ENCODE measurements around the gene RALGPS1.
A peak's percentile ranks its signal among the peaks of the same experiment; 100 is the strongest.

DNA sequence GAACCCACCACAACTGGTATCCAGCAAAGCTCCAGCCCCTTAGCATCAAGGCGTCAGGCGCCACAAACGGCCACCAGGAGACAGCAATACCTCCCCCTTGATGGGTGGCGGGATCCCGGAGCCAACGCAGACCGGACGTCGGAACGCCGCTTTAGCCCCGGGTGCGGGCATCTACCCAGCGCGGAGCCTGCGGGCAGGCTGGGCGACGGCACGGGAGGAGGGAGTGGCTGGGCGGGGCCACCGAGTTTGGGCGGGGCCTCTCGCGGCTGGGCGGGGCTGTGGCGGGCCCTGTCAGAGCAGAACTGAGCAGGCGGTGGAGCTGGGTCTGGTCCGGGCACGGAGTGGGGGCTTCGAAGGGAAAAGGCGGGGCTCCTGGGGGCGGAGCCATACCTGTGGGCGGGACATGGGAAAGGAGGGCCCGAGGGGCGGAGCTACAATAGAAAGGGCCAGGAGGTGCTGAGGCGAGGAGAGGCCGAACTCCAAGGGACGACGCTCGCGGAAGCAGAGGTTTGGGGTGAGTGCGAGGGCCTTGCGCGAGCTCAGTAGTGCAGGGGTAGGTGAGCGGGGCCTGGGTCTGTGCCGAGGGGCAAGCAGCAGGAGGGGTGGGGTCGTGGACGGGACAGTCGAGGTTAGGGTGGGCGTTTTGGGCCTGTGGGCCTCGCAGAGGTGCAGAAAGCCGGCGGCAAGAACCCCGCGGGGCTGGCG, 309.7 kb downstream of the RALGPS1 start:
- TF ChIP-seq, protein P1, sequence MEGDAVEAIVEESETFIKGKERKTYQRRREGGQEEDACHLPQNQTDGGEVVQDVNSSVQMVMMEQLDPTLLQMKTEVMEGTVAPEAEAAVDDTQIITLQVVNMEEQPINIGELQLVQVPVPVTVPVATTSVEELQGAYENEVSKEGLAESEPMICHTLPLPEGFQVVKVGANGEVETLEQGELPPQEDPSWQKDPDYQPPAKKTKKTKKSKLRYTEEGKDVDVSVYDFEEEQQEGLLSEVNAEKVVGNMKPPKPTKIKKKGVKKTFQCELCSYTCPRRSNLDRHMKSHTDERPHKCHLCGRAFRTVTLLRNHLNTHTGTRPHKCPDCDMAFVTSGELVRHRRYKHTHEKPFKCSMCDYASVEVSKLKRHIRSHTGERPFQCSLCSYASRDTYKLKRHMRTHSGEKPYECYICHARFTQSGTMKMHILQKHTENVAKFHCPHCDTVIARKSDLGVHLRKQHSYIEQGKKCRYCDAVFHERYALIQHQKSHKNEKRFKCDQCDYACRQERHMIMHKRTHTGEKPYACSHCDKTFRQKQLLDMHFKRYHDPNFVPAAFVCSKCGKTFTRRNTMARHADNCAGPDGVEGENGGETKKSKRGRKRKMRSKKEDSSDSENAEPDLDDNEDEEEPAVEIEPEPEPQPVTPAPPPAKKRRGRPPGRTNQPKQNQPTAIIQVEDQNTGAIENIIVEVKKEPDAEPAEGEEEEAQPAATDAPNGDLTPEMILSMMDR (conservative IDR thresholded peaks at IDR 0.05): peak; percentile 26
- TF ChIP-seq ZFX (IDR thresholded peaks at IDR 0.05): no peak
